Progenitor cell of endocrine pancreas (in vitro differentiated cells): ENCODE measurements around the gene RNPEPL1. TPM values are rescaled to one million over a fixed set of nuclear protein-coding genes. Genes with fewer than 3 reads are reported as not detected.

Experiments used
- DNase-seq: peaks from one replicate; pipeline ENCODE4 v3.0.0; 2021; ENCODE audit warnings: low spot score; ENCODE audit not compliant: unreplicated experiment
- H3K27ac Mint-ChIP-seq: 2 replicates; pipeline ENCODE4 v1.8.0; 2021; ENCODE audit warnings: mild to moderate bottlenecking, moderate library complexity, mixed read lengths
- H3K27me3 Mint-ChIP-seq: 2 replicates; pipeline ENCODE4 v1.8.0; 2021; ENCODE audit warnings: mixed read lengths
- H3K36me3 Mint-ChIP-seq: 2 replicates; pipeline ENCODE4 v1.8.0; 2022; ENCODE audit warnings: mixed read lengths; ENCODE audit not compliant: insufficient read depth
- H3K4me1 Mint-ChIP-seq: 2 replicates; pipeline ENCODE4 v1.8.0; 2021; ENCODE audit warnings: low read depth, mixed read lengths
- H3K4me3 Mint-ChIP-seq: 2 replicates; pipeline ENCODE4 v1.8.0; 2021; ENCODE audit warnings: low read depth, mild to moderate bottlenecking, moderate library complexity, mixed read lengths
- H3K9me3 Mint-ChIP-seq: 2 replicates; pipeline ENCODE4 v1.8.0; 2021; ENCODE audit warnings: low read depth, mixed read lengths
- total RNA-seq: library from RNA; stranded (reverse); gene quantifications from 2 replicates; pipeline ENCODE4 v1.2.1, GENCODE V29; 2021
- TF ChIP-seq, protein P1 (sequence below): fragments of 200-600 bp; sonication (generic); IDR thresholded peaks from one replicate; pipeline ENCODE4 v1.5.0; 2021; ENCODE audit warnings: antibody characterized with exemption, mild to moderate bottlenecking; ENCODE audit not compliant: unreplicated experiment

The RNPEPL1 gene
- total RNA-seq, 1 donor from 2014 or later = 52.2 TPM

DNA sequence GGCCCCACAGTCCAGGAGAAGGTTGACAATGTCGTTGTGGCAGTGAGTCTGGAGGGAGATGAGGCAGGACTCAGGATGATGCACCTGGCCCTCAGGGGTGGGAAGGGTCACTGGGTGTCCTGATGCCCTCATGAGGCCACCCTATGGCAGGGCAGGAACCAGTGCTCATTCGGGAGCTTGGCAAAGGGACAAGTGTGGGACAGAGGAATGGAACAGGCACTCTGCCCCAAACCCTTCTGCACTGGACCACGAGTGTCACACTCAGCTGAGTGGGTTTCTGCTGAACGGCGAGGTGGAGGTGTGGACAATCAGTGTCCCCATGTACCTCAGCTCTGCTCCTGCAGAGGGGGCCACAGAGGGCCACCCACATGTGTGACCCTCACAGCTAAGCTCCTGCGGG, 42.5 kb upstream of the RNPEPL1 start:
- Mint-ChIP-seq H3K36me3 (peaks cover 71% of the 10 kb centered on the region), H3K27ac (no peak overlapping the region), H3K4me1 (no peaks in the 10 kb centered on the region), H3K27me3 (peaks cover 1% of the 10 kb centered on the region), H3K9me3 (peaks cover 40% of the 10 kb centered on the region), H3K4me3 (no peak overlapping the region)
- TF ChIP-seq, protein P1, sequence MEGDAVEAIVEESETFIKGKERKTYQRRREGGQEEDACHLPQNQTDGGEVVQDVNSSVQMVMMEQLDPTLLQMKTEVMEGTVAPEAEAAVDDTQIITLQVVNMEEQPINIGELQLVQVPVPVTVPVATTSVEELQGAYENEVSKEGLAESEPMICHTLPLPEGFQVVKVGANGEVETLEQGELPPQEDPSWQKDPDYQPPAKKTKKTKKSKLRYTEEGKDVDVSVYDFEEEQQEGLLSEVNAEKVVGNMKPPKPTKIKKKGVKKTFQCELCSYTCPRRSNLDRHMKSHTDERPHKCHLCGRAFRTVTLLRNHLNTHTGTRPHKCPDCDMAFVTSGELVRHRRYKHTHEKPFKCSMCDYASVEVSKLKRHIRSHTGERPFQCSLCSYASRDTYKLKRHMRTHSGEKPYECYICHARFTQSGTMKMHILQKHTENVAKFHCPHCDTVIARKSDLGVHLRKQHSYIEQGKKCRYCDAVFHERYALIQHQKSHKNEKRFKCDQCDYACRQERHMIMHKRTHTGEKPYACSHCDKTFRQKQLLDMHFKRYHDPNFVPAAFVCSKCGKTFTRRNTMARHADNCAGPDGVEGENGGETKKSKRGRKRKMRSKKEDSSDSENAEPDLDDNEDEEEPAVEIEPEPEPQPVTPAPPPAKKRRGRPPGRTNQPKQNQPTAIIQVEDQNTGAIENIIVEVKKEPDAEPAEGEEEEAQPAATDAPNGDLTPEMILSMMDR = no peak
- DNase-seq = no peak

DNA sequence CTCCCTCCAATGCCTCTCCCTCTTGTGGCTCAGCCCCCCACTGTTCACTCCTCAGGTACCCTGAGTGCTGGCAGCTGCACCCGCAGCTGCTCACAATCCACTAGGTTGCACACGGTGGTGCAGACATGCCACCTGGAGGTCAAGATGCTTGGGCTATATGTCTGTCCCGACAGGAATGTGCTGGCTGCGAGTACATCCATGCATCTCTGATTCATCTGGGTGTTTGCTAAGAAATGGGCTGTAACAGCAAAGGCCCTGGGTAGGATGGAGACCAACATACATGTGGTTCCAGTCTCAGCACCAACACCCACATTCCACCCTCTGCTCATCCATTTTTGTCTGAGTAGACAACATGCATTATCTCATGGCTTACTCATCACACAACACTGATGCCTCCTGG, 41.8 kb upstream of the RNPEPL1 start:
- TF ChIP-seq, protein P1 = no peak
- H3K9me3 Mint-ChIP-seq = peaks cover 45% of the 10 kb centered on the region
- no peak overlapping the region for H3K27ac Mint-ChIP-seq
- H3K4me3 Mint-ChIP-seq = no peak overlapping the region
- no peaks in the 10 kb centered on the region for H3K4me1 Mint-ChIP-seq
- no peak for DNase-seq
- no peaks in the 10 kb centered on the region for H3K27me3 Mint-ChIP-seq
- H3K36me3 Mint-ChIP-seq = peaks cover 77% of the 10 kb centered on the region

DNA sequence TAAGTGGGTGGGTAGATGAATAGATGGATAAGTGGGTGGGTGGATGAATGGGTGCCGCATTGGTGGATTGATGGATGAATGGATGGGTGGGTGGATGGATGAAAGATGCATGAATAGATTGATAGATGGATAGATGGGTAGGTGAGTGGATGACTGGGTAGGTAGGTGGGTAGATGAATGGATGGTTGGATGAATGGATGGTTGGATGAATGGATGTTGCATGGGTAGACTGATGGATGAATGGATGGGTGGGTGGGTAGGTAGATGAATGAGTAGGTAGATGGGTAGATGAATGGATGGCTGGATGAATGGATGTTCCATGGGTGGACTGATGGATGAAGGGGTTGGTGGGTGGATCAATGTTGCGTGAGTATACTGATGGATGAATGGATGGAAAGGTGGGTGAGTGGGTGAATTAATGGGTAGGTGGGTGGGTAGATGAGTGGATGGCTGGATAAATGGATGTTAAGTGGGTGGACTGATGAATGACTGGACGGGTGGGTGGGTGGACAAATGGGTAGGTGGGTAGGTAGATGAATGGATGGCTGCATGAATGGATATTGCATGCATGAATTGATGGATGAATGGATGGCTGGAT, 41.0 kb upstream of the RNPEPL1 start:
- H3K9me3 Mint-ChIP-seq = peaks cover 51% of the 10 kb centered on the region
- no peaks in the 10 kb centered on the region for H3K27me3 Mint-ChIP-seq
- TF ChIP-seq, protein P1 = no peak
- peaks cover 77% of the 10 kb centered on the region for H3K36me3 Mint-ChIP-seq
- no peak for DNase-seq
- no peak overlapping the region for H3K4me3 Mint-ChIP-seq
- H3K4me1 Mint-ChIP-seq = no peaks in the 10 kb centered on the region
- no peak overlapping the region for H3K27ac Mint-ChIP-seq

DNA sequence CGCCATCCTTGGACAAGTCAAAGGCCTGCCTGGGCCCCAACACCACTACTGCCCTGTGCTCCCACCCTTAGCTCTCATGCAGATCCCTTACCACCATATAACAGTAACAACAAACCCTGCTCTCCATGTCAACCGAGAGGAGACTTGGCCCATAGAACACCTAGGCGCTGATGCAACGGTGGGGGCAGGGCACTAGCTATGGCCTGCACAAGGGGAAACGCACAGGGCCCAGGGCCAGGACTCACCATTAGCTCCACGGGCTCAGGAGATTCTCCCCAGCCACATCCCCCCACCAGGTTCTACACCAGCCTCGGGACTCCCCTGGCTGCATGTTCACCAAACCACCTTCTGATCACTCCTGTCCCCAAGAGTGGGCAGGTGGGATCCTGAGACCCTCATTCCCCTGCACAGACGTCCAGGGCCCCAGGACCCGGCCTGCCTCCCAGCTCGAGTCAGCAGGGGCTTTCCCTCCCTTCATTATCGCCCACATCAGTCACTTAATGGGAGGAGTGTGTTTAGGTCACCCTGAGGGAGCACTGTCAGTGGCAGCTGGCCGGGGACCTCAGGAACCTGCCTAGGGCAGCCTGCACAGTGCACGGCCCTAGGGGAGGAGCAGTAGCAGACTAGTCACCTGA, 39.8 kb upstream of the RNPEPL1 start:
- Mint-ChIP-seq H3K27ac (no peak overlapping the region), H3K36me3 (peaks cover 78% of the 10 kb centered on the region), H3K9me3 (peaks cover 52% of the 10 kb centered on the region), H3K4me1 (no peaks in the 10 kb centered on the region), H3K27me3 (no peaks in the 10 kb centered on the region), H3K4me3 (no peak overlapping the region)
- TF ChIP-seq, protein P1 = no peak
- no peak for DNase-seq

DNA sequence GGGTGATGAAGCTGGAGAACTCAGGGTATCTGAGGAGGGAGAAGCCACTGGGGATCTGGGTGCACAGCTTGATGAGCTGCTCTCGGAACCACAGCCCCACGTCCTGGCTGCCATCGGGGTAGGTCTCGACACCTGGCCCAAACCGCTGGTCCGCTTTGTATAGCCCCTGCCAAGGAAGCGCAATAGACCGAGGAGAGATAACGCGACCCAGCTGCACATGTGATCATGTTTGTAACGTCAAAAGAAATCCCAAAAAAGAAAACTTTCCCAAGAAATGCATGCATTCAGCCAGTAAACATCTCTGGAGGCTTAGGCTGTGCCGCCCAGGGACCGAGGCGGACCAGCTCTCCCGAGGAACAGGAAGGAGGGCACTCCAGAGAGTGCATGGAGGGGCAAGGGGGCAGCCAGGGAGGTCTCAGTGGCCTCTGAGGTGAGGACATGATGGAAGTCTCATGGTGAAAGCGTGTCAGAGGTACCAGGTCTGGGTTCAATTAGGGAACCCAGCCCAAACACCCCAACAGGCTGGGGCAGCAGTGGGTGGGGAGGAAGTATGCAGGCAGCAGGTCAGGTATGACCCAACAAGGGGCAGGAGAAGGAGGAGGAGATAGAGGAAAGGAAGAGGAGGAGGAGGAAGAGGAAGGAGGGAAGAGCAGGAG, 38.8 kb upstream of the RNPEPL1 start:
- TF ChIP-seq, protein P1 = no peak
- Mint-ChIP-seq H3K4me1 (no peaks in the 10 kb centered on the region), H3K9me3 (peaks cover 52% of the 10 kb centered on the region), H3K27ac (peak overlapping the region; percentile 24), H3K27me3 (no peaks in the 10 kb centered on the region), H3K4me3 (no peak overlapping the region), H3K36me3 (peaks cover 75% of the 10 kb centered on the region)
- no peak for DNase-seq
